ENCODE data around the gene CACNG5. TPM values are rescaled to one million over a fixed set of nuclear protein-coding genes. Genes with fewer than 3 reads are reported as not detected.

Gene CACNG5
- total RNA-seq, 2 donors from 2014 or later: not detected

- no peaks in the 10 kb centered on the region for H3K4me1 ChIP-seq
- H3K36me3 ChIP-seq: no peaks in the 10 kb centered on the region
- no peak for DNase-seq (ENCODE audit: low spot score)
- H3K9me3 ChIP-seq: no peaks in the 10 kb centered on the region
- no peak overlapping the region for H3K27ac ChIP-seq
- H3K27me3 ChIP-seq: no peaks in the 10 kb centered on the region
- no peak overlapping the region for H3K4me3 ChIP-seq
- no peak for TF ChIP-seq CTCF (IDR thresholded peaks at IDR 0.05)
Observed at GRCh38 chr17:66790501-66791061, 44.3 kb upstream of the CACNG5 start.

- no peaks in the 10 kb centered on the region for H3K4me1 ChIP-seq
- no peaks in the 10 kb centered on the region for H3K36me3 ChIP-seq
- no peak for TF ChIP-seq CTCF (IDR thresholded peaks at IDR 0.05)
- H3K27me3 ChIP-seq: no peaks in the 10 kb centered on the region
- no peak overlapping the region for H3K4me3 ChIP-seq
- no peaks in the 10 kb centered on the region for H3K9me3 ChIP-seq
- no peak for DNase-seq (ENCODE audit: low spot score)
- no peak overlapping the region for H3K27ac ChIP-seq
Observed at GRCh38 chr17:66791347-66791746, 43.6 kb upstream of the CACNG5 start.

- no peak for TF ChIP-seq CTCF (IDR thresholded peaks at IDR 0.05)
- no peaks in the 10 kb centered on the region for H3K36me3 ChIP-seq
- no peaks in the 10 kb centered on the region for H3K4me1 ChIP-seq
Observed at GRCh38 chr17:66793814-66794213, 41.1 kb upstream of the CACNG5 start.

GRCh38 chr17:66795486-66795885 is 39.4 kb upstream of the CACNG5 start:
- Histone ChIP-seq H3K27me3 (no peaks in the 10 kb centered on the region), H3K4me3 (no peak overlapping the region), H3K9me3 (no peaks in the 10 kb centered on the region), H3K4me1 (no peaks in the 10 kb centered on the region), H3K27ac (no peak overlapping the region), H3K36me3 (no peaks in the 10 kb centered on the region)
- TF ChIP-seq CTCF (IDR thresholded peaks at IDR 0.05): no peak
- DNase-seq (ENCODE audit: low spot score): no peak

More at GRCh38 chr17:66793814-66794213, 41.1 kb upstream of the CACNG5 start:
- no peak overlapping the region for H3K27ac ChIP-seq
- H3K27me3 ChIP-seq: no peaks in the 10 kb centered on the region
- no peak overlapping the region for H3K4me3 ChIP-seq
- no peaks in the 10 kb centered on the region for H3K9me3 ChIP-seq
- DNase-seq (ENCODE audit: low spot score): no peak

GRCh38 chr17:66799849-66800537 is 34.9 kb upstream of the CACNG5 start:
- Histone ChIP-seq H3K4me3 (no peak overlapping the region), H3K27me3 (no peaks in the 10 kb centered on the region), H3K27ac (no peak overlapping the region), H3K9me3 (no peaks in the 10 kb centered on the region), H3K36me3 (no peaks in the 10 kb centered on the region), H3K4me1 (no peaks in the 10 kb centered on the region)
- no peak for DNase-seq (ENCODE audit: low spot score)
- no peak for TF ChIP-seq CTCF (IDR thresholded peaks at IDR 0.05)

All from right atrium auricular region (tissue), 2 donors.